HG02759 (cell line): ENCODE measurements around the gene NT5C3B.

Experiments used
- ATAC-seq: cut with Tn5 transposase; IDR thresholded peaks from one replicate; pipeline ENCODE4 v1.9.1; 2021; ENCODE audit warnings: mild to moderate bottlenecking, moderate library complexity; ENCODE audit not compliant: unreplicated experiment

Gene NT5C3B

GRCh38 chr17:41811549-41812380, 24.3 kb downstream of the NT5C3B start, which contains the start of gene P3H4:
Gene P3H4 (minus strand): TSS chr17:41811949. CDS start chr17:41811915, 34 bp downstream.
- ATAC-seq: peak; percentile 80

DNA sequence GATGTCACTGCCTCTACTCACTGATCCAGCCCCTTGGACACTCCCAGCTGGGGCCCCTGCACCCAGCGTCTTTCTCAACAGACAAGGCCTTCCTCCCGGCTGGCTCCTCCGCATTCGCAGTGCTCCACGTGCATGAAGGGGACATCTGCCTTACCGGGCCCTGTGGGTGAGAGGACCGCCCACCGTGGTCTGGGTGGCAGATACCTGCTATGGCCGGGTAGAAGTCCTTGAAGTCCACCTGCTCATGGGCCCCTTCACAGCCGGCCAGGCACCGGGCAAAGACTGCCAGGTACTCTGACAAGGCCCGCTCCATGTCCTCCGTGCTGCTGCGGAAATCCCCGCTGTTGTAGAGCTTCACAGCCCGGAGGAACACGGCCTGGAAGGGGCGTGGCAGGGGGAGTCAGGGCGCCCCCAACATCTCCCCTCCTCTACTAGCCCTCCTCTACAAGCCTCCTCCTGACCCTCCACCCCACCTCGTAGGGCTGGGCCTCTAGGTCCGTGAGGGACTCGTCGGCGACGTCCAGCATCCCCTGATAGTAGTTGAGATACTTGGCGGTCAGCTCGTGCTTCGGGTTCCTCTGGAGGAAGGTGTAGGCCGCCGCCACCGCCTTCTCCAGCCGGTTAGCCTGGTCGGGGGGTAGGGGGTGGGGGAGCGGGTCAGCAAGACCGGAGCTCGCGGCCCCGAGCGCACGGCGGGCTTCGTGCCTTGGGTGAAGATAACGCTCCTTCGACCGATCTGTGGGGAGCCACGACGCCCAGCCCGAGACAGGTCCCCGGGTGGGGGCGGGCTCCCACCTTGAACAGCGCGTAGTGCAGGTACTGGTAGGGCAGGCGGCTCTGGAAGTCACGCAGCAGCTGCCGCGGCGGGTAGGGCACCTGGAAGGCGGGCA, 25.1 kb downstream of the NT5C3B start:
- ATAC-seq: peak; percentile 12

DNA sequence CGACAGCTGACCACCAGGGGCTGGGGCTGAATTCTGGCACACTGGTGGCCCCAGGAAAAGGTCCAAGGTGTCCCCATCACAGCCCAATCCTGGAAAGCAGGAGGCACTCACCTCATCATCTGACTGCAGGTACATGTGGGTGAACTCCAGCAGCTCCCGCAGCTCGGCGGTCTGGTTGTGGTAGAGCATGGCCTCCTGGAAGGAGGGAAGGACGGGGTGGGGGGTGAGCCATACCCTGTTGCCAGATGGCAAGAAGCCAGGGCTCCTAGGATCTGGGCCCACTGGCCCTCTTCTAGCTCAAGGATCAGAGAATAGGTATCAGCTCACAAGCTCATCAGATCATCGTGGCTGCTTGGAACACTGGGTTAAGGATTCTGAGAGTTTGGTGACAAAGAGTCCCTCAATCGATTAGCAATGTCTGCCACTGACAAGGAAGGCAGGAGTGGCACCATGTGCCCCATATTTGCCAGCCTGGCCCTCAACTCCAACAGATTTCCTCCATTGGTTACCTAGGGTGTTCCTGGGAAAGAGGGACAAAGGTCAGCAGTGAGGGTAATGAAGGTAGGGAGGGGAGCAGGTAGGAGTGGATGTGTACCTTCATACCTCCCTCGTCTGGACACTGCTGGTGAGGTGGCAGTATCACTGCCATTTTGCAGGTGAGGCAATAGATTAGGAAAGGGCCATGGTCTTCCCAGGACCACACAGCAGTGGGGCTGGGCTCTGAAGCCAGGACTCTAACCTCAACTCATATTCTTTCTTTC, 29.2 kb downstream of the NT5C3B start:
- no peak for ATAC-seq

DNA sequence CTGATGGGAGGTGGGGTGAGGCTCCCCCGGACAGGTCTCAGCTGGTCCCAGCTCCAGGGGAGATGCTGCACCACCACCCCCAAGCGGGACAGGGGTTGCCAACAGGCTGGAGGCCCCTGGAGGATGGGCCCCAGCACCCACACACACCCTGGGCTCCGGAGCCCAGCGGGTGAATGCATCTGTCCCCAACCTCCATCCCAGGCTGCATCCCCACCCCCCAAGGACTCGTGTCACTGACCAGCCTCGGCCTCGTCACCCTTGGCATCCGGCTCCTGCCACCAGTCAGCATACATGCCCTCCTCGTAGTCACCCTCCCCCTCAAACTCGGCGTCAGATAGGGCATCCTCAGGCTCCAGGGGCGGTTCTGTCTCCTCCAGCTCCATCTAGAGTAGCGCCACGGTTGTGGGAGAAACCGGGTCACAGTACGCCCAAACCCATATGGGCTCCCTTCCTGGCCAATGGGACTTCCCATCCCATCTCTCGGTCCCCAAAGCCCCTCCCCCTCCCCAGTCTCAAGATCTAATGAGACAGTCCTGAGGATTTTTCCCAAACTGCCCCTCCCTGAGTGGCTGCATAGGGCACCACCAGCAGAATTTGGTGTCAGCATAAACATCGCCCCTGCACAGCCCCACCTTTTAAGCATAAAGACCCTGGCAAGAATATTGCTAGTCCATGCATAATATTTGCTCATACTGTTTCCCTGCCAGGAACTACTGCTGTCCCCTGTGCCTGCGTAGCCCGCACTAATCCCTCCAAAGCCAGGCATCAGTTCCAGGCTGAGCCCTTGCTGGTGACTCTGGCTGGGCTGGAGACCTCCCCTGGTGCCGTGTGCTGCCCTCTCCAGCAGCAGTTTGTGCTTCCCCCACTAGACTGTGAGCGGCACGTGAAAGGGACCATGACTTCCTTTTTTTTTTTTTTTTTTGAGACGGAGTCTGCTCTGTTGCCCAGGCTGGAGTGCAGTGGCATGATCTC, 32.7 kb downstream of the NT5C3B start:
- ATAC-seq: no peak

- ATAC-seq: no peak
Observed at GRCh38 chr17:41801374-41802271, 34.4 kb downstream of the NT5C3B start.

DNA sequence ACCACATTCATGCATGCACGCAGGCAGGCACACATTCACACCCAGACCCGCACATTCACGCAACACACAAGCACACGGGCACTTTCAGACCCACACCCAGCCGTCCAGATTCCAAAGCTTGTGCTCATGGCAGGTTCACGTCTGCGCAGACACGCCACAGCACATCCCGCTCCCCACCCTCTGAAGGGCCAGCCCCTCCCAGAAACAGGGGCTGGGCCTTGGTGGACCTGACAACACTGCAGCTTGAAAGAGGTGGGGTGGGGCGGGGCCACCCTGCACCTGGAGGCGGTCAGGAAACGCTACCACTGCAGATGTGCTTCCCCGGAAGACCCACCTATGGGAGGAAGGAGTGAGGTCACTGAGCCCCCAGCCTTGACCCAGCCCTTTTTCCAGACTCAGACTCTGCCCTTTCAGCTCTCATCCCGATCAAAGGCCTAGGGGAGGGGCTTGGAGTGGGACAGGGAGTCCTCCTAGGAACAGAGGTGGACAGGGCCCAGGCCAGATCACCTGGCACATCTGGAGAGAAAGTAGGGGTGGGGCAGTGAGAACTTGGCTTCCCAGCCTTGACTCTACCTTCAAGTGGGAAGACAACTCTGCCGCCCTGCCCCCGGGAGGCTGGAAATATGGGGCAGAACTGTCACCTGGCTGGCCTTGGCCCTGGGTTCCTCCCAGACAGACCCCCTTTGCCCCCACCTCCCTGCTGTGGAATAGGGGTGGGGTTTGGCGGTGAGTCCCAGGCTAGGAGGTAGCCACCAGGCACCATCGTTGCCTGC, 35.2 kb downstream of the NT5C3B start:
- ATAC-seq: no peak

GRCh38 chr17:41799366-41799765, 36.7 kb downstream of the NT5C3B start:
- ATAC-seq: no peak

- no peak for ATAC-seq
Observed at GRCh38 chr17:41797377-41797776, 38.7 kb downstream of the NT5C3B start.

GRCh38 chr17:41796121-41796895, 39.7 kb downstream of the NT5C3B start:
- ATAC-seq: no peak

- no peak for ATAC-seq
Observed at GRCh38 chr17:41794540-41794975, 41.5 kb downstream of the NT5C3B start.

- no peak for ATAC-seq
Observed at GRCh38 chr17:41793784-41794539, 42.1 kb downstream of the NT5C3B start.

GRCh38 chr17:41792845-41793783, 42.9 kb downstream of the NT5C3B start:
- ATAC-seq: no peak

- no peak for ATAC-seq
Observed at GRCh38 chr17:41787021-41787418, 49.0 kb downstream of the NT5C3B start.

- peak; percentile 82 for ATAC-seq
Observed at GRCh38 chr17:41786227-41787020, 49.6 kb downstream of the NT5C3B start, which contains the start of gene JUP. Gene JUP (minus strand): TSS chr17:41786711. CDS start chr17:41771854, 14,857 bp downstream.

GRCh38 chr17:41785859-41786226, 50.2 kb downstream of the NT5C3B start:
- ATAC-seq: no peak
